Daoy (cell line): ENCODE measurements around the gene SAMMSON. TPM values are rescaled to one million over a fixed set of nuclear protein-coding genes. Genes with fewer than 3 reads are reported as not detected.

ENCODE experiments used
- DNase-seq: peaks from one replicate; pipeline ENCODE4 v3.0.0-alpha.2; 2015; ENCODE audit warnings: low read depth
- total RNA-seq: library from RNA; depleted of rRNA; stranded (reverse); fragments of >200 nt; shearing (Covaris generic); gene quantifications from 2 replicates; pipeline ENCODE4 v1.2.3, GENCODE V29; 2014

SAMMSON gene
- total RNA-seq, 1 experiment from 2014 or later = not detected

GRCh38 chr3:70011582-70011981 is 12.0 kb downstream of the SAMMSON start:
- no peak for DNase-seq

- DNase-seq = no peak
Observed at GRCh38 chr3:70020906-70021660, 21.6 kb downstream of the SAMMSON start.

GRCh38 chr3:70028361-70028760 is 28.8 kb downstream of the SAMMSON start:
- no peak for DNase-seq

GRCh38 chr3:70038693-70039092 is 39.2 kb downstream of the SAMMSON start:
- DNase-seq = no peak

- peak; percentile 3 for DNase-seq
Observed at GRCh38 chr3:70040386-70040785, 40.9 kb downstream of the SAMMSON start.

GRCh38 chr3:70042641-70043040 is 43.1 kb downstream of the SAMMSON start:
- DNase-seq = no peak

GRCh38 chr3:70049761-70050160 is 50.2 kb downstream of the SAMMSON start:
- peak; percentile 34 for DNase-seq

GRCh38 chr3:70053293-70053692 is 53.8 kb downstream of the SAMMSON start:
- DNase-seq = peak; percentile 54

- no peak for DNase-seq
Observed at GRCh38 chr3:70056081-70056480, 56.5 kb downstream of the SAMMSON start.

- no peak for DNase-seq
Observed at GRCh38 chr3:70057426-70057825, 57.9 kb downstream of the SAMMSON start.

GRCh38 chr3:70061096-70061495 is 61.6 kb downstream of the SAMMSON start:
- no peak for DNase-seq

GRCh38 chr3:70064194-70064779 is 64.8 kb downstream of the SAMMSON start:
- DNase-seq = peak; percentile 27

GRCh38 chr3:70065696-70066253 is 66.2 kb downstream of the SAMMSON start:
- DNase-seq = no peak

- peak; percentile 25 for DNase-seq
Observed at GRCh38 chr3:70067860-70068521, 68.5 kb downstream of the SAMMSON start.

GRCh38 chr3:70069557-70069956 is 70.0 kb downstream of the SAMMSON start:
- no peak for DNase-seq

- DNase-seq = no peak
Observed at GRCh38 chr3:70071138-70071537, 71.6 kb downstream of the SAMMSON start.

- no peak for DNase-seq
Observed at GRCh38 chr3:70072180-70072579, 72.6 kb downstream of the SAMMSON start.

- DNase-seq = no peak
Observed at GRCh38 chr3:70072754-70073153, 73.2 kb downstream of the SAMMSON start.

GRCh38 chr3:70075101-70075500 is 75.6 kb downstream of the SAMMSON start:
- DNase-seq = no peak

GRCh38 chr3:70076396-70076795 is 76.9 kb downstream of the SAMMSON start:
- no peak for DNase-seq

GRCh38 chr3:70078778-70079177 is 79.2 kb downstream of the SAMMSON start:
- no peak for DNase-seq

- no peak for DNase-seq
Observed at GRCh38 chr3:70085613-70086012, 86.1 kb downstream of the SAMMSON start.

GRCh38 chr3:70086336-70086735 is 86.8 kb downstream of the SAMMSON start:
- DNase-seq = no peak
